Astrocyte (in vitro differentiated cells and primary cell): Measurements from ENCODE around the gene RNF144A.

Source experiments
- CTCF ChIP-seq: IDR thresholded peaks from 2 replicates; pipeline ENCODE4 v1.5.1; 2011; ENCODE audit warnings: low read depth, mild to moderate bottlenecking, inconsistent platforms, low read length, moderate library complexity; ENCODE audit not compliant: insufficient read depth
- EZH2 ChIP-seq: IDR thresholded peaks from 2 replicates; pipeline ENCODE4 v1.6.1; 2012; ENCODE audit warnings: mild to moderate bottlenecking, low read length, inconsistent platforms; ENCODE audit not compliant: insufficient read depth

GRCh38 chr2:6957031-6957714, 40.0 kb downstream of the RNF144A start:
- TF ChIP-seq CTCF (no peak), EZH2 (no peak)
